GM12872 (cell line): Measurements from ENCODE around the gene CYLD.

Experiments
- CTCF ChIP-seq: IDR thresholded peaks from 3 replicates; pipeline ENCODE4 v1.5.1; 2011; ENCODE audit warnings: low read depth, mild to moderate bottlenecking, low read length, moderate library complexity; ENCODE audit not compliant: insufficient read depth

Gene CYLD

GRCh38 chr16:50774960-50775359 lies 33.1 kb downstream of the CYLD start:
- TF ChIP-seq CTCF = no peak

- no peak for TF ChIP-seq CTCF
Measured at GRCh38 chr16:50776037-50776436, 34.2 kb downstream of the CYLD start.

- TF ChIP-seq CTCF = no peak
Measured at GRCh38 chr16:50778284-50779163, 36.6 kb downstream of the CYLD start.

GRCh38 chr16:50781043-50781442 lies 39.2 kb downstream of the CYLD start:
- TF ChIP-seq CTCF = 0 out of 3 replicates have a peak, but pooled peaks have one; percentile 28

- no peak for TF ChIP-seq CTCF
Measured at GRCh38 chr16:50781518-50781917, 39.6 kb downstream of the CYLD start.

GRCh38 chr16:50789757-50790156 lies 47.9 kb downstream of the CYLD start:
- no peak for TF ChIP-seq CTCF

- no peak for TF ChIP-seq CTCF
Measured at GRCh38 chr16:50791522-50791921, 49.6 kb downstream of the CYLD start.
